Chondrocyte (in vitro differentiated cells): ENCODE data around the gene KIT. TPM values are rescaled to one million over a fixed set of nuclear protein-coding genes. Genes with fewer than 3 reads are reported as not detected.

Source experiments
- DNase-seq: peaks from one replicate; pipeline ENCODE4 v3.0.0; 2021; ENCODE audit warnings: mixed read lengths, low spot score
- H3K27ac Mint-ChIP-seq: one replicate; pipeline ENCODE4 v1.8.0; 2021; ENCODE audit warnings: mild to moderate bottlenecking, moderate library complexity, mixed read lengths; ENCODE audit not compliant: unreplicated experiment
- H3K27me3 Mint-ChIP-seq: 2 replicates; pipeline ENCODE4 v1.8.0; 2021; ENCODE audit warnings: low read depth, mixed read lengths
- H3K36me3 Mint-ChIP-seq: 2 replicates; pipeline ENCODE4 v1.8.0; 2021; ENCODE audit warnings: low read depth, mixed read lengths
- H3K4me1 Mint-ChIP-seq: 2 replicates; pipeline ENCODE4 v1.8.0; 2021; ENCODE audit warnings: low read depth, mild to moderate bottlenecking, mixed read lengths
- H3K4me3 Mint-ChIP-seq: one replicate; pipeline ENCODE4 v1.8.0; 2021; ENCODE audit warnings: mild to moderate bottlenecking, moderate library complexity, mixed read lengths; ENCODE audit not compliant: unreplicated experiment
- H3K9me3 Mint-ChIP-seq: 2 replicates; pipeline ENCODE4 v1.8.0; 2021; ENCODE audit warnings: low read depth, mixed read lengths
- CTCF ChIP-seq: fragments of 200-600 bp; sonication (generic); IDR thresholded peaks from 2 replicates; pipeline ENCODE4 v1.5.0; 2021; ENCODE audit warnings: antibody characterized with exemption, mild to moderate bottlenecking, moderate library complexity
- total RNA-seq: library from RNA; stranded (reverse); gene quantifications from 3 replicates; pipeline ENCODE4 v1.2.1, GENCODE V29; 2021

The KIT gene
- total RNA-seq, 1 donor from 2014 or later, result 6.7 TPM

GRCh38 chr4:54773022-54773421, 115.3 kb downstream of the KIT start:
- Mint-ChIP-seq H3K27ac (no peak overlapping the region), H3K9me3 (no peaks in the 10 kb centered on the region), H3K27me3 (no peaks in the 10 kb centered on the region), H3K4me3 (no peak overlapping the region), H3K4me1 (peaks cover 19% of the 10 kb centered on the region), H3K36me3 (peaks cover 1% of the 10 kb centered on the region)
- TF ChIP-seq CTCF, result no peak
- no peak for DNase-seq

DNA sequence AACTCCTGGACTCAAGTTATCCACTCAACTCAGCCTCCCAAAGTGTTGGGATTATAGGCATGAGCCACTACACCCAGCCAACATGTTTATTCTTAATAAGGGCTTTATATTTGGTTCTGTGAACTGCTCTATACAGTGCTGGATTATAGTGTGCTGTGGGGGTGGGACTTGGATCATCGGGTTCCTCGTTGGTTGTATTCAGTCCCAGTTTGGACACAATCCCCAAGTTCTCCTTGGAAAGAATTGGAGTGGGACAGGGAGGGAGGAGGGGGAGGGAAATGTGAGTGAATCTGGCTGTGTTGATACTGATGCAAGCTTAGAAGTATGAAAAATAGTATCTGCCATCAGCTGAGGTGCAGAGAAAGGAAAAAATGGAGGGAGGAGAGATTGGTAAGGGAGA, 121.3 kb downstream of the KIT start:
- H3K36me3 Mint-ChIP-seq, result peaks cover 1% of the 10 kb centered on the region
- DNase-seq, result no peak
- no peak for TF ChIP-seq CTCF
- H3K4me1 Mint-ChIP-seq, result peaks cover 9% of the 10 kb centered on the region
- no peak overlapping the region for H3K4me3 Mint-ChIP-seq
- no peak overlapping the region for H3K27ac Mint-ChIP-seq
- no peaks in the 10 kb centered on the region for H3K9me3 Mint-ChIP-seq
- H3K27me3 Mint-ChIP-seq, result no peaks in the 10 kb centered on the region

- Mint-ChIP-seq H3K27me3 (no peaks in the 10 kb centered on the region), H3K4me3 (no peak overlapping the region), H3K4me1 (peaks cover 14% of the 10 kb centered on the region), H3K36me3 (peaks cover 1% of the 10 kb centered on the region), H3K9me3 (no peaks in the 10 kb centered on the region), H3K27ac (no peak overlapping the region)
- no peak for DNase-seq
- no peak for TF ChIP-seq CTCF
Measured at GRCh38 chr4:54779476-54780148, 121.9 kb downstream of the KIT start.

DNA sequence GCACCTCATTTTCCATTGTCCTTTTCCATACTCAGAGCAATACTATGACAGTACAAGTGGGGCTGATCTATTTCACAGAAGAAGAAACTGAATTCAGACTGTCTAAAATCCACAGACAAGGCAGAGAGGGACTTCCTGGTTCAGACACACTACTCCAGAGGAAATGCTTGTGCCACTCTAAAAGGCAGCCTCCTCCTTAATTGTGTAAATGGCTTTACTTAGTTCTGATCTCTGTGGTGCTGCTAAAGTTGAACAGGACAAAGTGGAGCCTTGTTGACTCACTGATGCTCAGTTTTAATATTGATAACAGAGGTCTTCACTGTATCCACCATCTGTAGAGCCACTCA, 122.4 kb downstream of the KIT start:
- Mint-ChIP-seq H3K27me3 (no peaks in the 10 kb centered on the region), H3K36me3 (peaks cover 1% of the 10 kb centered on the region), H3K4me1 (peaks cover 14% of the 10 kb centered on the region), H3K27ac (no peak overlapping the region), H3K4me3 (no peak overlapping the region), H3K9me3 (no peaks in the 10 kb centered on the region)
- no peak for TF ChIP-seq CTCF
- DNase-seq, result no peak

- H3K9me3 Mint-ChIP-seq, result no peaks in the 10 kb centered on the region
- DNase-seq, result no peak
- H3K27ac Mint-ChIP-seq, result no peak overlapping the region
- H3K4me3 Mint-ChIP-seq, result no peak overlapping the region
- H3K27me3 Mint-ChIP-seq, result no peaks in the 10 kb centered on the region
- peaks cover 14% of the 10 kb centered on the region for H3K4me1 Mint-ChIP-seq
- TF ChIP-seq CTCF, result no peak
- no peaks in the 10 kb centered on the region for H3K36me3 Mint-ChIP-seq
Measured at GRCh38 chr4:54781756-54782155, 124.0 kb downstream of the KIT start.
